GM12878 (cell line): ENCODE data around the gene COL11A2. TPM values are rescaled to one million over a fixed set of nuclear protein-coding genes. Genes with fewer than 3 reads are reported as not detected.

Experiments
- BACH1 ChIP-seq: fragments of 450-650 bp; IDR thresholded peaks from 2 replicates; pipeline ENCODE4 v1.6.1; 2017; ENCODE audit warnings: mild to moderate bottlenecking, borderline replicate concordance
- CREM ChIP-seq: IDR thresholded peaks from 2 replicates; pipeline ENCODE4 v1.6.1; 2014; ENCODE audit warnings: antibody characterized with exemption, low read depth
- EGR1 ChIP-seq, 2 experiments: IDR thresholded peaks; 1 replicate in 1 of 2; 2 replicates in 1 of 2; pipeline ENCODE4 v1.6.1; 2011 to 2012; ENCODE audit warnings: low read depth in 2 of 2, low read length in 2 of 2, borderline replicate concordance in 1 of 2, mild to moderate bottlenecking in 1 of 2, moderate library complexity in 1 of 2
- JUND ChIP-seq: IDR thresholded peaks from 2 replicates; pipeline ENCODE4 v1.6.1; 2012; ENCODE audit warnings: low read depth, mild to moderate bottlenecking, low read length, improper control_type of control experiment, moderate library complexity
- NBN ChIP-seq: fragments of 450-650 bp; IDR thresholded peaks from 2 replicates; pipeline ENCODE4 v1.6.1; 2016
- NR2F1 ChIP-seq: fragments of 450-650 bp; conservative IDR thresholded peaks from 2 replicates; pipeline ENCODE4 v1.6.1; 2017; ENCODE audit warnings: mild to moderate bottlenecking
- PML ChIP-seq: IDR thresholded peaks from 2 replicates; pipeline ENCODE4 v1.6.1; 2012; ENCODE audit warnings: low read length, inconsistent platforms
- RELA ChIP-seq: fragments of 450-650 bp; IDR thresholded peaks from 2 replicates; pipeline ENCODE4 v1.8.0; 2014; ENCODE audit warnings: borderline replicate concordance; ENCODE audit not compliant: partially characterized antibody
- ZNF207 ChIP-seq: fragments of 450-650 bp; IDR thresholded peaks from 2 replicates; pipeline ENCODE4 v1.6.1; 2014; ENCODE audit warnings: antibody characterized with exemption, mild to moderate bottlenecking, borderline replicate concordance
- ZNF384 ChIP-seq: IDR thresholded peaks from 2 replicates; pipeline ENCODE4 v1.6.1; 2012; ENCODE audit warnings: low read depth, mild to moderate bottlenecking, low read length, improper control_type of control experiment, borderline replicate concordance
- polyA plus RNA-seq, 11 experiments: library from polyadenylated mRNA; depleted of rRNA in 4 of 11; unstranded in 6 of 11; stranded (reverse) in 5 of 11; fragments of >200 nt; fragmentation: Nextera tagmentation in 4 of 11; fragmentation: Illumina TruSeq in 1 of 11; extraction: Ambion mirVana in 4 of 11; extraction: Trizol in 1 of 11; gene quantifications; 1 replicate in 1 of 11; 2 replicates in 10 of 11; pipeline versions ENCODE4 v1.2.1 to v1.2.3, GENCODE V29; 2011 to 2016; ENCODE audit warnings: inconsistent platforms in 2 of 11, missing spikeins in 2 of 11, low read depth in 1 of 11
- total RNA-seq, 4 experiments: library from RNA; depleted of rRNA in 3 of 4; stranded (reverse); fragments of >200 nt in 3 of 4; fragmentation: Illumina TruSeq in 1 of 4; extraction: Trizol in 1 of 4; gene quantifications; 2 replicates each; pipeline versions ENCODE4 v1.2.1 to v1.2.3, GENCODE V29; 2013 to 2021
- TF ChIP-seq, protein P1 (sequence below): IDR thresholded peaks from 2 replicates; pipeline ENCODE4 v1.6.1; 2011; ENCODE audit warnings: mild to moderate bottlenecking, low read depth, low read length, moderate library complexity; ENCODE audit not compliant: insufficient replicate concordance
- TF ChIP-seq, protein P2 (sequence below): IDR thresholded peaks from 2 replicates; pipeline ENCODE4 v1.6.1; 2012; ENCODE audit warnings: low read depth, low read length, improper control_type of control experiment
- TF ChIP-seq, protein P3 (sequence below): fragments of 150-350 bp; IDR thresholded peaks from 2 replicates; pipeline ENCODE4 v1.6.1; 2014; ENCODE audit warnings: mild to moderate bottlenecking, low read depth, low read length
- TF ChIP-seq, protein P4 (sequence below): fragments of 450-650 bp; IDR thresholded peaks from 2 replicates; pipeline ENCODE4 v1.6.1; 2016; ENCODE audit warnings: mild to moderate bottlenecking
- TF ChIP-seq, protein P5 (sequence below): fragments of 450-650 bp; IDR thresholded peaks from 2 replicates; pipeline ENCODE4 v1.6.1; 2018; ENCODE audit warnings: borderline replicate concordance, mild to moderate bottlenecking; ENCODE audit not compliant: partially characterized antibody
- TF ChIP-seq, protein P6 (sequence below): fragments of 150-350 bp; IDR thresholded peaks from 2 replicates; pipeline ENCODE4 v1.6.1; 2016; ENCODE audit warnings: low read depth, low read length

Gene COL11A2
- total and polyA plus RNA-seq, 10 of the 15 experiments (the other 5 are each of a cell fraction or from before 2014, with no cell fraction given), result 0.03 to 0.83 (median 0.22) TPM; not detected in 1

DNA sequence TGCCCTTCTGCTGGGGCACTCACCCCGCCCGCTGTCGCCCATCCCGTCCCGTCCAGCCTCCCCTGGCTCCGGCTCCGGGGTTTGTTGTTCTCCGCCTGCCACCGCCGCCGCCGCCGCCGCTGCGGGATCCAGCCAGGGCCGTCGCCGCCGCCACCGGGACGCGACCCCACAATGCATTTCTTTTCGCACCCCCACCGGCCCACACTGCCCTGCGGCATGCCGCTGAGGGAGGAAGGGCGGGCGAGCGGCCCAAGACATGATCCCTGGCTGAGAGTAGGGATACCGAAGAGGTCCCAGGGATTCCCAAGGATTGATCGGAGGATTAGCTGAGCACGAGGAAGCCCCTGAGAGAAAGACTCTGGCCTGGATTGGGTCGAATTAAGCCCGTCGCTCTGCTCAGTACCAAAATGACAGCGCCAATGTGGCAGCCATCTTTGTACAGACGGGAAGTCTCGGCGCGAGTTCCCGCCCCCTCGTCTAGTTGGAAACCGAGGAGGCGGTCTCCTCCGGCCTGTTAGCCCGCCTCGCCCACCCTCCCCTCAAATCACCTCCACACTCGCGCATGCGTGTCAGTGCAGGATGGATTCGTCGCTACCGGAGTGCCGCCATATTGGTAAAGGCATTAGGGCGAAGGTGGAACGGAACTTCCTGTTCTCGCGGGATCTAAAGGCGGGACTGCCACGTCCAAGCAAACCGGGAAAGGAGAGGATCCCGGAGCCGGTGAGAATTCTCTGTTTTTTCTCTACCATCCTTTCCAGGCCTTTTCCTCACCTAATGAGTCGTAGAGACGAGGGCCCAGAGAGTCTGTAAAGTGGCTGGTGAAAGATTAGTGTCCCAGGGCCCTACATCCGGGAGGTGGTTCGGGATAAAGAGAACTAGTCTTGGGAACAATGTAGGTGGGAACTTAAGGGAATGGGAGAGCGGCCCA, 8.2 kb upstream of the COL11A2 start, which contains the start of the genes RXRB and SLC39A7 (continued):
- TF ChIP-seq, protein P1, sequence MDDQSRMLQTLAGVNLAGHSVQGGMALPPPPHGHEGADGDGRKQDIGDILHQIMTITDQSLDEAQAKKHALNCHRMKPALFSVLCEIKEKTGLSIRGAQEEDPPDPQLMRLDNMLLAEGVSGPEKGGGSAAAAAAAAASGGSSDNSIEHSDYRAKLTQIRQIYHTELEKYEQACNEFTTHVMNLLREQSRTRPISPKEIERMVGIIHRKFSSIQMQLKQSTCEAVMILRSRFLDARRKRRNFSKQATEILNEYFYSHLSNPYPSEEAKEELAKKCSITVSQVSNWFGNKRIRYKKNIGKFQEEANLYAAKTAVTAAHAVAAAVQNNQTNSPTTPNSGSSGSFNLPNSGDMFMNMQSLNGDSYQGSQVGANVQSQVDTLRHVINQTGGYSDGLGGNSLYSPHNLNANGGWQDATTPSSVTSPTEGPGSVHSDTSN, result no peak
- TF ChIP-seq CREM (peak; percentile 54), EGR1 (IDR thresholded peaks at IDR 0.05; ENCODE audit: borderline replicate concordance in 1 of 2, low read depth in 2 of 2, low read length in 2 of 2) (peak in 1 of 2 experiments; percentile 77; a peak in 1 of 3 replicates), ZNF207 (peak; percentile 77; the same call in 1 of the 2 replicates), NR2F1 (no peak; the same call in 1 of the 2 replicates), PML (no peak), NBN (peak; percentile 88; the same call in 1 of the 2 replicates), RELA (no peak), JUND (no peak), BACH1 (0 out of 2 replicates have a peak, but pooled peaks have one; percentile 12), ZNF384 (no peak)
- TF ChIP-seq, protein P2, sequence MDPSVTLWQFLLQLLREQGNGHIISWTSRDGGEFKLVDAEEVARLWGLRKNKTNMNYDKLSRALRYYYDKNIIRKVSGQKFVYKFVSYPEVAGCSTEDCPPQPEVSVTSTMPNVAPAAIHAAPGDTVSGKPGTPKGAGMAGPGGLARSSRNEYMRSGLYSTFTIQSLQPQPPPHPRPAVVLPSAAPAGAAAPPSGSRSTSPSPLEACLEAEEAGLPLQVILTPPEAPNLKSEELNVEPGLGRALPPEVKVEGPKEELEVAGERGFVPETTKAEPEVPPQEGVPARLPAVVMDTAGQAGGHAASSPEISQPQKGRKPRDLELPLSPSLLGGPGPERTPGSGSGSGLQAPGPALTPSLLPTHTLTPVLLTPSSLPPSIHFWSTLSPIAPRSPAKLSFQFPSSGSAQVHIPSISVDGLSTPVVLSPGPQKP, result peak; percentile 70; the same call in 1 of the 2 replicates
- TF ChIP-seq, protein P3, sequence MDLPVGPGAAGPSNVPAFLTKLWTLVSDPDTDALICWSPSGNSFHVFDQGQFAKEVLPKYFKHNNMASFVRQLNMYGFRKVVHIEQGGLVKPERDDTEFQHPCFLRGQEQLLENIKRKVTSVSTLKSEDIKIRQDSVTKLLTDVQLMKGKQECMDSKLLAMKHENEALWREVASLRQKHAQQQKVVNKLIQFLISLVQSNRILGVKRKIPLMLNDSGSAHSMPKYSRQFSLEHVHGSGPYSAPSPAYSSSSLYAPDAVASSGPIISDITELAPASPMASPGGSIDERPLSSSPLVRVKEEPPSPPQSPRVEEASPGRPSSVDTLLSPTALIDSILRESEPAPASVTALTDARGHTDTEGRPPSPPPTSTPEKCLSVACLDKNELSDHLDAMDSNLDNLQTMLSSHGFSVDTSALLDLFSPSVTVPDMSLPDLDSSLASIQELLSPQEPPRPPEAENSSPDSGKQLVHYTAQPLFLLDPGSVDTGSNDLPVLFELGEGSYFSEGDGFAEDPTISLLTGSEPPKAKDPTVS, result no peak
- TF ChIP-seq, protein P4, sequence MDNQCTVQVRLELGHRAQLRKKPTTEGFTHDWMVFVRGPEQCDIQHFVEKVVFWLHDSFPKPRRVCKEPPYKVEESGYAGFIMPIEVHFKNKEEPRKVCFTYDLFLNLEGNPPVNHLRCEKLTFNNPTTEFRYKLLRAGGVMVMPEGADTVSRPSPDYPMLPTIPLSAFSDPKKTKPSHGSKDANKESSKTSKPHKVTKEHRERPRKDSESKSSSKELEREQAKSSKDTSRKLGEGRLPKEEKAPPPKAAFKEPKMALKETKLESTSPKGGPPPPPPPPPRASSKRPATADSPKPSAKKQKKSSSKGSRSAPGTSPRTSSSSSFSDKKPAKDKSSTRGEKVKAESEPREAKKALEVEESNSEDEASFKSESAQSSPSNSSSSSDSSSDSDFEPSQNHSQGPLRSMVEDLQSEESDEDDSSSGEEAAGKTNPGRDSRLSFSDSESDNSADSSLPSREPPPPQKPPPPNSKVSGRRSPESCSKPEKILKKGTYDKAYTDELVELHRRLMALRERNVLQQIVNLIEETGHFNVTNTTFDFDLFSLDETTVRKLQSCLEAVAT, result peak; percentile 83
- TF ChIP-seq, protein P5, sequence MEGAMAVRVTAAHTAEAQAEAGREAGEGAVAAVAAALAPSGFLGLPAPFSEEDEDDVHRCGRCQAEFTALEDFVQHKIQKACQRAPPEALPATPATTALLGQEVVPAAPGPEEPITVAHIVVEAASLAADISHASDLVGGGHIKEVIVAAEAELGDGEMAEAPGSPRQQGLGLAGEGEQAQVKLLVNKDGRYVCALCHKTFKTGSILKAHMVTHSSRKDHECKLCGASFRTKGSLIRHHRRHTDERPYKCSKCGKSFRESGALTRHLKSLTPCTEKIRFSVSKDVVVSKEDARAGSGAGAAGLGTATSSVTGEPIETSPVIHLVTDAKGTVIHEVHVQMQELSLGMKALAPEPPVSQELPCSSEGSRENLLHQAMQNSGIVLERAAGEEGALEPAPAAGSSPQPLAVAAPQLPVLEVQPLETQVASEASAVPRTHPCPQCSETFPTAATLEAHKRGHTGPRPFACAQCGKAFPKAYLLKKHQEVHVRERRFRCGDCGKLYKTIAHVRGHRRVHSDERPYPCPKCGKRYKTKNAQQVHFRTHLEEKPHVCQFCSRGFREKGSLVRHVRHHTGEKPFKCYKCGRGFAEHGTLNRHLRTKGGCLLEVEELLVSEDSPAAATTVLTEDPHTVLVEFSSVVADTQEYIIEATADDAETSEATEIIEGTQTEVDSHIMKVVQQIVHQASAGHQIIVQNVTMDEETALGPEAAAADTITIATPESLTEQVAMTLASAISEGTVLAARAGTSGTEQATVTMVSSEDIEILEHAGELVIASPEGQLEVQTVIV, result no peak
- TF ChIP-seq, protein P6, sequence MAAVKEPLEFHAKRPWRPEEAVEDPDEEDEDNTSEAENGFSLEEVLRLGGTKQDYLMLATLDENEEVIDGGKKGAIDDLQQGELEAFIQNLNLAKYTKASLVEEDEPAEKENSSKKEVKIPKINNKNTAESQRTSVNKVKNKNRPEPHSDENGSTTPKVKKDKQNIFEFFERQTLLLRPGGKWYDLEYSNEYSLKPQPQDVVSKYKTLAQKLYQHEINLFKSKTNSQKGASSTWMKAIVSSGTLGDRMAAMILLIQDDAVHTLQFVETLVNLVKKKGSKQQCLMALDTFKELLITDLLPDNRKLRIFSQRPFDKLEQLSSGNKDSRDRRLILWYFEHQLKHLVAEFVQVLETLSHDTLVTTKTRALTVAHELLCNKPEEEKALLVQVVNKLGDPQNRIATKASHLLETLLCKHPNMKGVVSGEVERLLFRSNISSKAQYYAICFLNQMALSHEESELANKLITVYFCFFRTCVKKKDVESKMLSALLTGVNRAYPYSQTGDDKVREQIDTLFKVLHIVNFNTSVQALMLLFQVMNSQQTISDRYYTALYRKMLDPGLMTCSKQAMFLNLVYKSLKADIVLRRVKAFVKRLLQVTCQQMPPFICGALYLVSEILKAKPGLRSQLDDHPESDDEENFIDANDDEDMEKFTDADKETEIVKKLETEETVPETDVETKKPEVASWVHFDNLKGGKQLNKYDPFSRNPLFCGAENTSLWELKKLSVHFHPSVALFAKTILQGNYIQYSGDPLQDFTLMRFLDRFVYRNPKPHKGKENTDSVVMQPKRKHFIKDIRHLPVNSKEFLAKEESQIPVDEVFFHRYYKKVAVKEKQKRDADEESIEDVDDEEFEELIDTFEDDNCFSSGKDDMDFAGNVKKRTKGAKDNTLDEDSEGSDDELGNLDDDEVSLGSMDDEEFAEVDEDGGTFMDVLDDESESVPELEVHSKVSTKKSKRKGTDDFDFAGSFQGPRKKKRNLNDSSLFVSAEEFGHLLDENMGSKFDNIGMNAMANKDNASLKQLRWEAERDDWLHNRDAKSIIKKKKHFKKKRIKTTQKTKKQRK, result no peak
